HG03064 (cell line): ENCODE measurements around the gene SLC2A5.
"Not testable (repeated sequence)": the region's sequence is repeated elsewhere in the genome, so short reads cannot be mapped to it uniquely, and the experiment has no call there.

Experiments used
- ATAC-seq: cut with Tn5 transposase; IDR thresholded peaks from one replicate; pipeline ENCODE4 v1.9.1; 2021; ENCODE audit warnings: low read depth; ENCODE audit not compliant: unreplicated experiment

Gene SLC2A5

DNA sequence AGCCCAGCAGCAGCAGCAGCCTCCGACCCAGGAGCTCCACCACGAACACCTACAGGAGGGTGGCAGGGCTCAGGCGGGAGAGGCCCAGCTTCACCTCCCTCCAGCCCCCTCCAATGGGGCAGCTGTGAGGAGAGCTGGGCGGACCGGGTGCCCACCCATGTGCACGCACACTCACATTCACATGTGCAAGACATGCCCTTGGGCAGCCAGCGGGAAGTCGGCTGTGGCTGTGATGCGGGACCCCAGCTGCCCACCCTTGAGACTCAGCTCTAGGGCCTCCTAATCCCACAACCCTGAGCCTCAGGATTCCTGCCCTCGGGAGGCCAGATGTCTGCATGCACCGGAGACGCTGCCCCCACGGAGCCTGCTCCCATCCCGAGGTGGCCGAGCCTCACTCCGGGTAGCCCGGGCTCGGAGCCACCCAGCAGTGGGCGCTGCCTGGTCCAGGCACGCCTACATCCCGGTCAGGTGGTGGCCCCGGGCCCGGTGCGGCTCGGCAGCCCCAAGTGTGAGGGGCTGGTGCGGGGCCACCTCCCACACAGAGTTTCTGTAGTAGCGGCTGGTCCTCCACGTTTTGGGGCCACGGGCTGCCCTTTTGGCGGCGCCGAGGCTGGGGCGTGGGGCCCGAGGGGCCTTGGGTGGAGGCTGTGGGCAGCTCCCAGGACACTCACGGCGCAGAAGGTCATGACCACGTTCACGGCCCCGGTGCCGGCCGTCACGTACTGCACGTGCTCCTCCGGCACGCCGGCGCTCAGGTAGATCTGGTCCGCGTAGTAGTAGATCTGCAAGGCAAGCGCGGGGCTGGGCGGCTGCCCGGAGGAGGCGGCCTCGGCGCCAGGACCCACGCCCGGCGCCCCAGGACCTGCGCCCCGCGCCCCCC is 30.3 kb downstream of the SLC2A5 start:
- ATAC-seq: no peak

DNA sequence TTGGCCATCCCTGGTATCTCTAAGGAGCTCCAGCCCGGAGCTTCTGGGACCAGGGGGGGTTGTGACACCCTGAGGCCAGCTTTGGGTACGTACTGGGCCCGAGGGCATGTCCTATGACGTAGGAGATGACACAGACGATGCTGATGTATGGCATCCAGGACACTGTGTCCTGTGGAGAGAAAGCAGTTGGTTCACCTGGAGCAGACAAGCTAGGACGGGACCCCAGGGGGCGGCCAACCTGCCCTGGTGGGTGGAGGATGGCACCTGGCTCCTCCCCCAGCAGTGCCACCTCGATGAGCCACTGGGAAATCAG is 31.1 kb downstream of the SLC2A5 start:
- ATAC-seq: no peak

DNA sequence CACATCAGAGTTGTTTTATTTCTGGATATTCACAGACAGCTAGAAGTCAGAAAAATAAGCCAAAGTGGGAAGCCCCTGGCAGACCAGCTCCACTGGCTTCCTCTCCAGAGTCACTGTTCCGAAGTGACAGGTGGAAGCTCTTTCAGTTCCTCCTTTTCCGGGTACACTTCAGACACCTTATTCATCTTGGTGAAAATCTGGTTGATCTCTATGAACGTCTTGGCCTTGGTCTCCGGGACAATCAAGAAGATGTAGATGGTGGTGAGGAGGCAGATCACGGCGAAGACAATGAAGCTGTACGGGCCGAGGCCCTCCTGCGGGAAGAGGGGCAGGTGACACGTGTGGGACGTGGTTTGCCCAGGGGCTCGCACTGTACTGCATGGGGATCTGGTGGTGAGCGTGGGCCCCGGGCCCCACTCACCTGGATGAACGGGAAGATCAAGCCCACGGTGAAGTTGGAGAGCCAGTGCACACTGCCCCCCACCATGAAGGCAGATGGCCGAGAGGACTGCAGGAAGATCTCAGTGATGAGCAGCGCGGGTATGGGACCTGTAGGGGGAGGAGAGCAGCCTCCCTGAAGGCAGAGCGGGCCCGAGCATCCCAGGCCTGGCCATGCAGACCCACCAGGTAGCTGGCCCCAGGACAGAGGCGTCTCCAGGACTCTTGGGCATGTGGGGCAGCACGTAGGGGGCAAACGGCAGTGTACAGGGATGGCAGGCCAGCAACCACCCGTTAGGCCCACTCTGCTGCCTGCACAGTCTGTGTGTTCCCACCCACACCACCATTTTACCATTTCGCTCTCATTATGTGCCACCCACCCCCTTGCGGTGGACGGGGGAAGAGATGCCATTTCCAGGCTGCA is 31.7 kb downstream of the SLC2A5 start:
- no peak for ATAC-seq

DNA sequence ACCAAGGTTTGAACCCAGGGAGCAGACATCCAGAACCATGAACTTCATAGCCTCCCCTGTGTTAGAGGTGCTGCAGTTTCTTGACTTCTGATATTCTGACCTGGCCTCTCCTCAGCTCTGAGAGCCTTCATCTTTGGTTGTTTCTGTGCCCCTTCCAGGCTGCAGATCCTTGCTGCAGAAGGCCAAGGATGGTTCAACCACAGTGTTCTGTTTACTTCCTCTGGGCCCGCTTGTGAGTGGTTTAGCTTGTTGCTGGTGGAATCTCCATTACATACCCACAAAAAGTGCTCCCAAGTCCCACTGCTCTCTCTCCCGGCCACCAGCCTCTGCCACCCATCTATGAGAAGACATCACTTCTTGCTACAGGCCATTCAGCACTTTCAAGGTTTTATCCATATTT is 34.2 kb downstream of the SLC2A5 start:
- ATAC-seq: no peak

DNA sequence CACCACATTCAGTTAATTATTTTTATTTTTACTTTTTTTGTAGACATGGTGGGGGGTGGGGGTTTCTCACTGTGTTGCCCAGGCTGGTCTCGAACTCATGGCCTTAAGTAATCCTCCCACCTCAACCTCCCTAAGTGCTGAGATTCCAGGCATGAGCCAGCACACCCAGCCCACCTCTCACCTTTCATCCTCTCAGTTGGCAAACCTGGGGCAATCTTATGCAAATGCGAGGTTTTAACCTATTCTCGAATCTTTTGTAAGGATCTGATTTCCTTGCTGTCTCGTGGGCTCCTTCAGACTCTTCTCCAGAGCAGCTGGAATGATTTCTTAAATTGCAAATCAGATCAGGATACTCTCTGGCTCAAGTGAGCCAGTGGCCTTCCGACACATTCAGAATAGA is 36.1 kb downstream of the SLC2A5 start:
- no peak for ATAC-seq

DNA sequence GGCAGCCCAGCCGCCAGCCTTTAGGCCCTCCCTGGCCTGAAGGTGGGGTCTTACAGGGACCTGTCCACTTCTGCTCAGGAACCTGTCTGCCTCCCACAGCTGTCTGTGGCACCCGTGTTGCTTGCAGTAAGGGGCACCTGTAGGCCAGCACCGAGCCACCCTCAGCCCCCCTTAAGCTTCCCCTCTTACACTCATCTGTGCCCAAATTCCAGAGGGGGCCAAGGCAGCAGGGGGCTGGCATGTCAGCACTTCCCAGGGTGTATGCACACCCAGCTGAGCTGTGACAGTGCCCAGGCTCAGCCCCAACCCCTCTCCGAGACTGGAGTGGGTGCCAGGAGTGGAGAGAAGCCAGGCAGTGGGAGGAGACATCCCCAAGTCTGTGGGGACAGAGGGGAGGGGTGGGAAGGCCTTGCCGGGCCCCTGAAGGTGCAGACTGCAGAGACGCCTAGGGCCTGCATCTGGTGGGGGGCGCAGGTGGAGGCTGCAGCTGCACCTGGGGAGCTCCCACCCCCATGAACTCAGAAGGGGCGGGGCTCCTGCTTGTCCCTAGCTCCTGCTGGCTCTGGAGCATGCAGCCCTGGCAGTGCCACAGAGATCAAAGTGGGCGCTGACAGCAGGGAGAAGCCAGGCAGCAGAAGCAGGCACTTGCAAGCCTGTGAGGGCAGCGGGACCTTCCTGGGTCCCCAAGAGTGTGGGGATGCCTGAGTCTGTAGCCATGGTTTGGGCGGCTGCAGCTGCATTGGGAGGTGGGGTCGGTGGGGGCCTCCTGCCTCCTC is 37.8 kb downstream of the SLC2A5 start:
- no peak for ATAC-seq

DNA sequence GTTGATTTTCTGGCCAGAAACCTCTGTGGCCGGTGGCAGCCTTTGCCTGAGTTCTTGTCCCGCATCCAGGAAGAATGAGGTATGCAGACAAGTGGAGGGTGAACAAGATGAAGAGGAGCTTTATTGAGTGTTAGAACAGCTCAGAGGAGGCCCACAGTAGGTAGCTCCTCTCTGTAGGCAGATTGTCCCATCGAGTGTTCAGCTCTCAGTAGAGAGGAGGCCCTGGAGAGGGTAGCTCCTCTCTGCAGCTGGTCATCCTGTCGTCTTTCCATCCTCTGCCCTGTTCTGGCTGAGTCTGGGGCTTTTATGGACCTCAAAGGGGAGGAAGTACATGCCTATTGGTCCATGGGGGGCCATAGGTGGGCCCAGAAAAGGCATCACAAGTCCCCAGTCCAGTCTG is 38.4 kb downstream of the SLC2A5 start:
- ATAC-seq: not testable (repeated sequence)

DNA sequence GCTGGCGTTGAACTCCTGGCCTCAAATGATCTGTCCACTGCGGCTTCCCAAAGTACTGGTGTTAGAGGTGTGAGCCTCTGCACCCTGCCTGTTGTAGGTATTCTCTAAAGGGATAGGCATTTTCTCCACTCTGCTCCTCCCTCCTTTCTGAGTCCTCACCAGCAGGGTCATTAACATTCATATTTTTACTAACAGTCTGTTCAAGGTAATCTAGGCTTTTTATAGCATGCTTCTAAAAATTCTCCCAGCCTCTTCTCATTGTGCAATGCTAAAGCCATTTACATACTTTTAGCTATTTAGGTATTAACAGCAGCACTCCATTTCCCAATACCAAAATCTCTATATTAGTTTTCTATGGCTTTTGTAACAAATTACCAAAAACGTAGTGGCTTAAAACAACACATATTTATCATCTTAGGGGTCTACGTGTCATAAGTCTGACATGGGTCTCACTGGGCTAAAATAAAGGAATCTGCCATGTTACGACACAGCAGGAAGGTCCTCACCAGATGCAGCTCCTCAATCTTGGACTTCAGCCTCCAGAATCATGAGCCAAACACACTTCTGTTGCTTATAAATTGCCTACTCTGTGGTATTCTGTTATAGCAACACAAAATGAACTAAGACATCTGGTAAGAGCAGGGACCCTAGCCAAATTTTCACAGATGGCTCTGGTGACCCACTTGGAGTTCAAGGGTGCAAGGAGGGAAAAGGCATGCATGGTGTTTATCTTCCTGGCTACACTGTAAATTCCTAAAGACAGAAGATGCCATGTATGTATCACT is 40.3 kb downstream of the SLC2A5 start:
- no peak for ATAC-seq

DNA sequence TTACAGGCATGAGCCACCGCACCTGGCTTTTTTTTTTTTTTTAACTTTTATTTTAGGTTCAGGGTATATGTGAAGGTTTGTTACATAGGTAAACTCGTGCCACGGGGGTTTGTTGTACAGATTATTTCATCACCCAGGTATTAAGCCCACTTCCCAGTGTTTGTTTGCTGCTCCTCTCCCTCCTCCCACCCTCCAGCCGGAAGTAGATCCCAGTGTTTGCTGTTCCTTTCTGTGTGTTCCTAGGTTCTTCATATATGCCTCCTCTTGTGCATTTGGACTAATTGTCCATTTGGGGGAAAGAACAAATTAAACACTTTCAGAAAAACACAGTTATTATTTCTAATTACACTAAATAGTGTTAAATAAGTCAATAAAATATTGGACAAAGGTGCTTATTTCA is 42.1 kb downstream of the SLC2A5 start:
- ATAC-seq: no peak

DNA sequence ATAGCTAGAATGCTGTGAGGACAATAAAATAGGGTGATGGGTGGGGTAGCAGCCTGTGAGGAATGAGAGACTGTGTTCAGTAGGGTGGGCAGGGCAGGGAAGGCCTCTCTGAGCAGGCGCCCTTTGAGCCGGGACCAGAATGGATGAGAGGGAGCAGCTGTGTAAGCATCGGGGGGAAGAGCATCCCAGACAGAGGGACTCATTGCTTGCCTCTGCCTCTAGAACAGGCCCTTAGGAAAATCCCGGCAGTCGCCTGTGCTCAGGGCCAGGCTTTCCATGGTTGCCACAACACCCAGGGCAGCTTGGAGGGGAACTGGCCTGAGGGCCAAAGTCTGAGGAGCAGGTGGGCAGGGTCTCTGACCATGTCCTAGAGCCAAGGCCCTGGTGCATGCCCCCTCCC is 44.0 kb downstream of the SLC2A5 start:
- ATAC-seq: no peak

DNA sequence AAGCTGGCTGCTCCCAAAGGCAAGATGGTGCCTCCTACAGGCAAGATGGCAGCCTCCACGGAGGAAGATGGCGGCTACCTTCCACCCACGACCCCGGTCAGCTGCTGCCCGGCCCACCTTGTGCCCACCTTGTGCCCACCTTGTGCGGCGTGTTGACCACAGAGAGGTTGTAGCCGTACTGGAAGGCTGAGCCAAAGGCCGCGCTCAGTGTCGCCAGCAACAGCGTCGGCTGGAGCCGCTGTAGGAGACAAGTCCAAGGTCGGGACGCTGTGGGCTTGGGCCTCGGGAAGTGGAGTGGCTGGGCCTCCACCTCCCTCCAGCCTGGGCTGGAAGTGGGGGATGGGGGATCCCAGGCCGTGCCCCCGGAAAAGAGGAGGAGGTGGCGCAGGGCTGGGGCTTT is 44.6 kb downstream of the SLC2A5 start:
- no peak for ATAC-seq

DNA sequence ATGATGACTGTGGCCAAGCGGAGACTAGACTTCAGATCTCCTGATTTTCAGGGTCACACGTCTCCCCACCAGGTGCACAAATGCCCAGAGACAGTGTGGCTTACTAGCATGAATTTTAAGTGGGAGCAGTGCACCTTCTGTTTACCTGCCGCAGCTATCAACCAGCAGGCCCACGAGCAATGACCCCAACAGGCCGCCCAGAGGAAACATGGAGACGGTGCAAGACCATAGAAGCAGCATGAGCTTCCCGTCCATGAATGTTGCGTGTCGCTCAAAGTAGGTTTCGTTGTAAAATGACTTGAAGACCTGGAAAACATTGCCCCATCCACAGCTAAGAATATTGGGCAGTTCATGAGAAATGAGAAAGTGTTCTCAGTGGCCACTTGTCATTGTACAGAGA is 46.7 kb downstream of the SLC2A5 start:
- no peak for ATAC-seq

DNA sequence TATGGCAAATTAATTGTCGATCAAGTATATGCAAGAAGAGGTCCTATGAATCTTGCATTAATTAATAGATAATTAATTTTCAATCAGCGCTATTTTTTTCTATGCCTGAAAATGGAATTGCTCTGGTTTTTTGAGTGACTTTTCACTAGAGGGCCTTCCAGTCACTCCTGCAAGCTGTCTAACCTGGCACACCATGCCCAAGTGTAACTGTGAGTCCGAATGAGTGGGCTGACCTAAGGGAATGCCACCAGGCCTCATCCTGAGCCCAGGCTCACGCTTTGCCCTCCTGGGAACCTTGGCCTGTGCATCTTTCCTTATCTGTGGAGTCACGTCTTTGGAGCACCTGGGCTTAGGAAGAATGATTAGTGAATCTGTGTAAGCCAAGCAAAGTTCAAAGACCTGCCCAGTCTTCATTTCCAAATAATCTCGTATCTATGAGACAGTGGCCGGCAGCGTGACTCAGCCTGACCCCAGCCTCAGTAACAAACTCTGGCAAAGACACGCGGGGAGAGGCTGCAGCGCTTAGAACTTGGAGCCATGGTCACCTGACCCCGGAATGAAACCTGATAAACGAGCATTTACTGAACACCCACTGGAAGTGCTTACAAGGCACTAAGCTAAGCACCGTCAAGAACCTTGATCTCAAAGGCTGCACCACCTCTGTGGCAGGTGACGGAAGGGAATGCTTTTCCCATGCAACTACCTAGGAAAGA is 47.3 kb downstream of the SLC2A5 start:
- not testable (repeated sequence) for ATAC-seq

DNA sequence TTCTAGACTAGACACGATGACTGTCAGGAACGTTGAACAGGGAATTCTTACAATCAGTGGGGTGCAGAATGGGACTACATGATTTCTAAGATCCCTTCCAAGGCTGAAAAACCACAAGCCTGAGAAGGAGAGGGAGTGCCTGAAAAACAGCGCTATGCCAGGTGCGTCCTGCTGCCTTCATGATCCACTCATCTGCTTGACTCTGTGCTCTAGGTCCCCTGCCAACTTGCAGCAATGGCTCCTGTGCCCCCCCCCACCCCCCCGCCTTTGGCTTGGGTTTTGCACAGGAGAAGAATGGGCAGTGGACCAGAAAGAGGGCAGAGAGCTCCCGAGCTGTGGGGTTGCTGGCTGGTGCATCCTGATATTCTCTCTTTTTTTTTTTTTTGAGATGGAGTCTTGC is 49.1 kb downstream of the SLC2A5 start:
- no peak for ATAC-seq

DNA sequence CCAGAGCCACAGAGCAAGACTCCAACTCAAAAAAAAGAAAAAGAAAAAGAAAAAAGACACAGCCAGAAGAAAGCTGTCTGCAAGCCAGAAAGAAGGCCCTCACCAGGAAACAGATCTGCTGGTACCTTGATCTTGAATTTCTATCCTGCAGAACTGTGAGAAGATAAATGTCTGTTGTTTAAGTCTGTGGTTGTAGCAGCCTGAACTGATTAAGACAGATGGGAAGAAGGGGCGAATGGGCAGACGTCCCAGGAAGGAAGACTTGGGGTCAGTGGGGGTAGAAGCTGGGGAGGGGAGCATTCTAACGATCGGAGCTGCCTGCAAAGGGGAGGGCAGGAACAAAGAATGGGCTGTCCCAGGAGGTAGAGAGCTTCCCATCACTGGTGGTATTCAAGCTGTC is 49.5 kb downstream of the SLC2A5 start:
- ATAC-seq: no peak

DNA sequence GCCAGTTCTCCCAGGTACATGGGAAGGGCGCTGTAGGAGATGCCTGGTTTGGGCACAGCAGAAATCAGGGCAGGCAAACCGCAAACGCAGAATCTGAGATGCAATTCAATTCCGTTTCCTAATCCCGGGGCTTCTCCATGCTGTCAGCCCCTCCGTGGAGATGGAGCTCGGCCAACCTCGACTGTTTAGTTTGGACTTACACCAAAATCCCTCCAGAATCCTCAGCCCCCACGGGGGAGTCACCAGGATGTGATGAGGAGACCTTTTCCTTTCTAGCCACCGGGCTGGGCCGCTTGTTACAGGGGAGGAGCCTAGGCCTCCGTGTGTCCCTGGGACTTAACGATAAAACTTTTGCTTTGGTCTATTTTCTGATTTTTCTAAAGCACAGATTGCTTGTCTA is 51.1 kb downstream of the SLC2A5 start:
- ATAC-seq: no peak

DNA sequence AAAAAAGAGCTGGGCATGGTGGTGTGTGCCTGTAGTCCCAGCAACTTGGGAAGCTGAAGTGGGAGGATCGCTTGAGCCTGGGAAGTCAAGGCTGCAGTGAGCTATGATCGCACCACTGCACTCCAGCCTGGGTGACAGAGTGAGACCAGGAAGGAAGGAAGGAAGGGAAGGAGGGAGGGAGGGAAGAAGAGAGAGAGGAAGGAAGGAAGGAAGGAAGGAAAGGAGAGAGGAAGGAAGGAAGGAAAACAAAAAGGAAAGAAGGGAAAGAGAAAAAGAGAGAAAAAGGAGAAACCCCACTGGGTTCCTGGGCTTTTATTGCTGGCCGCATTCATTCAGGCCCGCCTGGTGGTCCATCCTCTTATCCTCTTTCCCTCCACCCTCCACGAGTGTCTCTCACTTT is 53.0 kb downstream of the SLC2A5 start:
- no peak for ATAC-seq

DNA sequence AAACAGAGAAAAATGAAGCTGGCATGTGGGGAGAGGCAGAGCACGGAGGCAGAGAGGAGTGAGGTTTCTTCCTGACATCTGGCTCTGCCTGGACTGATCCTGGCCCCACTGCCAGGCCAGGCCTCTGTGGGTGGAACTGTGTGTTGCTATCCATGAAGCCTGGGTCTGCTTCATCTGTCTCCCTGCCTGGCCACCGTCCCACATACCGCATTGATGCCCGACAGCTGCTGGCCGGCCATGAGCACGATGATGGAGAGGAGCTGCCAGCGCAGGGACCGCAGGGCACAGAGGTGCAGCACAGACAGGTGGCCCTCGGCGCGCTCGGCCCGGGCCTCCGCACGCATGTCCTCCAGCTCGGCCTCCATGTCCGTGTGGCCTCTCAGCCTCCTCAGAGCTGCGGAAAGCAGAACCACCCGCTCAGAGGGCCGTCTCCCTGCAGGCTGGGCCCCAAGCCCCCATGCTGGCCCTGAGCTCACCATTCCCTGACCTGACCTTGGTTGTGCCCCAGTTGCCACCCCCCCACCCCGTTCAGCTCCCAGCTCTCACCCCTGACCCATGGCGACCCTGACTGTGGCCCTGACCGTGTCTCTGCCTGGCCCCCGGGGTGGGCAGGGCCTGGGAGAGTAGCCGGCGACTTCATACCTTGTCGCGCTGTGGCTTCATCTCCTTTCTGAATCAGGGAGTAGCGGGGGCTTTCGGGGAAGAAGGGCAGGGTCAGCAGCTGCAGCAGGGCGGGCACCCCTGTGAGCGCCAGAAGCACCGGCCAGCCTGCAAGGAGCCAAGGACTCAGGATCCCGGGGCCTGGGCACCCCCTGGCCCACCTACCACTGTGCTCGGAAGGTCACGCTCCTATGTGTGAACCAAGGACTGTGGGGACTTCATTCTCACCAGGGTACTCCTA is 54.7 kb downstream of the SLC2A5 start:
- no peak for ATAC-seq

DNA sequence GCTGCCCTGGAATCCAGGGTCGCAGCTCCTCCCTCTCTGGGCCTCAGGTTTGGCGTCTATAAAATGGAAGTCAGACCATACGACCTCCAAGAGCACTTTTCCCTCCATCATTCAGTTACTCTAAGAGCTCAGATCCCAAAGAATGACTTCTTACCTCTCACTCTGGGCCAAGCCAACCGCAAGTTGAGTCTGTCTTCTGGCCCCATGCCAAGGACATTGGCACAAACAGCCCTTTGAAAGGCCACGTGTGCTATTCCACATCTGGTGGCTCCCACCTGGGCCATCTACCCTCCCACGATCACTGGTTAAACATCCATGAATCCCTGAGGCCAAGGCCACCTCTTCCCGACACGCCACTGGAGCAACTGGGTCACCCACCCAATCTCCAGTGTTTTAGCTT is 55.6 kb downstream of the SLC2A5 start:
- ATAC-seq: no peak
